IMR-90 (cell line): ENCODE measurements around the gene GRM8. TPM values are rescaled to one million over a fixed set of nuclear protein-coding genes. Genes with fewer than 3 reads are reported as not detected.

ENCODE experiments used
- ATAC-seq: fragments of 200-7000 bp; cut with Tn5 transposase; 2 replicates; pipeline ENCODE4 v1.9.1; 2020; ENCODE audit warnings: low read depth, mild to moderate bottlenecking, moderate library complexity
- BruUV-seq: library from RNA; stranded (reverse); fragments of 400-500 nt; replicated peaks from 2 replicates; lab custom pipeline; 2021; lab: Mats Ljungman, UMichigan
- CTCF ChIA-PET: fragments of 300-600 bp; formaldehyde crosslinking; extraction: SDS; loops from one replicate; lab custom pipeline; 2021; ENCODE audit warnings: antibody characterized with exemption; lab: Yijun Ruan, JAX
- POLR2A ChIA-PET: fragments of 300-600 bp; sonication (Branson Sonifier 250); formaldehyde crosslinking; loops from one replicate; lab custom pipeline; 2022; ENCODE audit warnings: antibody characterized with exemption; ENCODE audit not compliant: unreplicated experiment; lab: Charles Lee
- DNase-seq: peaks from one replicate; pipeline ENCODE4 v3.0.0; 2013
- H2AFZ ChIP-seq: replicated peaks from 2 replicates; pipeline ENCODE3; 2013; ENCODE audit warnings: low read length, mild to moderate bottlenecking; ENCODE audit not compliant: poor library complexity
- H2AK5ac ChIP-seq: 2 replicates; pipeline ENCODE4 v1.6.1; 2013; ENCODE audit warnings: low read depth, low read length, inconsistent platforms
- H2AK9ac ChIP-seq: replicated peaks from 2 replicates; pipeline ENCODE3; 2013; ENCODE audit warnings: mild to moderate bottlenecking, low read depth, low read length, moderate library complexity; ENCODE audit not compliant: poor library complexity
- H2BK120ac ChIP-seq: 2 replicates; pipeline ENCODE4 v1.6.1; 2013; ENCODE audit warnings: low read depth, low read length, inconsistent platforms
- H2BK15ac ChIP-seq: 3 replicates; pipeline ENCODE4 v1.6.1; 2013; ENCODE audit warnings: low read depth, low read length, inconsistent platforms
- H2BK20ac ChIP-seq: 2 replicates; pipeline ENCODE4 v1.6.1; 2013; ENCODE audit warnings: low read depth, mild to moderate bottlenecking, inconsistent platforms, low read length, moderate library complexity
- H2BK5ac ChIP-seq: 2 replicates; pipeline ENCODE4 v1.6.1; 2013; ENCODE audit warnings: mild to moderate bottlenecking, low read depth, low read length, inconsistent platforms; ENCODE audit not compliant: poor library complexity, severe bottlenecking
- H3K14ac ChIP-seq: replicated peaks from 2 replicates; pipeline ENCODE4 v1.6.1; 2013; ENCODE audit warnings: low read depth, low read length, inconsistent platforms
- H3K18ac ChIP-seq: 2 replicates; pipeline ENCODE4 v1.6.1; 2013; ENCODE audit warnings: low read depth, low read length, control low read depth
- H3K23ac ChIP-seq: 2 replicates; pipeline ENCODE4 v1.6.1; 2013; ENCODE audit warnings: low read depth, low read length, inconsistent platforms
- H3K27ac ChIP-seq: 2 replicates; pipeline ENCODE4 v1.5.1; 2013; ENCODE audit warnings: mild to moderate bottlenecking, control low read depth, low read length; ENCODE audit not compliant: insufficient read depth
- H3K27me3 ChIP-seq: 2 replicates; pipeline ENCODE4 v1.6.1; 2013; ENCODE audit warnings: low read length; ENCODE audit not compliant: control insufficient read depth, insufficient read depth
- H3K36me3 ChIP-seq: 2 replicates; pipeline ENCODE4 v1.6.1; 2013; ENCODE audit warnings: low read length, mixed read lengths; ENCODE audit not compliant: control insufficient read depth, insufficient read depth
- H3K4ac ChIP-seq: 2 replicates; pipeline ENCODE4 v1.6.1; 2013; ENCODE audit warnings: low read depth, low read length, inconsistent platforms
- H3K4me1 ChIP-seq: 2 replicates; pipeline ENCODE4 v1.6.1; 2013; ENCODE audit warnings: low read length, mixed read lengths; ENCODE audit not compliant: control insufficient read depth, insufficient read depth
- H3K4me2 ChIP-seq: 2 replicates; pipeline ENCODE4 v1.6.1; 2013; ENCODE audit warnings: low read depth, mild to moderate bottlenecking, control low read depth, low read length, moderate library complexity
- H3K4me3 ChIP-seq: 2 replicates; pipeline ENCODE4 v1.5.1; 2013; ENCODE audit warnings: low read depth, mild to moderate bottlenecking, control low read depth, low read length, moderate library complexity; ENCODE audit not compliant: insufficient read depth
- H3K56ac ChIP-seq: 2 replicates; pipeline ENCODE4 v1.6.1; 2013; ENCODE audit warnings: low read length, inconsistent platforms; ENCODE audit not compliant: insufficient read depth; ENCODE audit errors: extremely low read depth
- H3K79me1 ChIP-seq, 2 experiments: 2 replicates each; pipeline ENCODE4 v1.6.1; 2013; ENCODE audit warnings: low read length in 2 of 2, inconsistent platforms in 1 of 2, low read depth in 1 of 2
- H3K9ac ChIP-seq: 2 replicates; pipeline ENCODE4 v1.6.1; 2013; ENCODE audit warnings: low read depth, low read length, control low read depth
- H3K9me1 ChIP-seq: 2 replicates; pipeline ENCODE4 v1.6.1; 2013; ENCODE audit warnings: low read length, inconsistent platforms; ENCODE audit not compliant: insufficient read depth
- H3K9me3 ChIP-seq: 2 replicates; pipeline ENCODE4 v1.6.1; 2013; ENCODE audit warnings: low read length; ENCODE audit not compliant: control insufficient read depth, insufficient read depth
- H4K20me1 ChIP-seq: 2 replicates; pipeline ENCODE4 v1.6.1; 2013; ENCODE audit warnings: low read length, inconsistent platforms; ENCODE audit not compliant: insufficient read depth
- H4K5ac ChIP-seq: 2 replicates; pipeline ENCODE4 v1.6.1; 2013; ENCODE audit warnings: mild to moderate bottlenecking, low read depth, low read length, control low read depth
- H4K8ac ChIP-seq, 2 experiments: 2 replicates each; pipeline ENCODE4 v1.6.1; 2013; ENCODE audit warnings: low read depth in 2 of 2, low read length in 2 of 2, control low read depth in 1 of 2, inconsistent platforms in 1 of 2
- H4K91ac ChIP-seq: 2 replicates; pipeline ENCODE4 v1.6.1; 2013; ENCODE audit warnings: low read depth, low read length, inconsistent platforms; ENCODE audit not compliant: insufficient read depth
- CEBPB ChIP-seq: IDR thresholded peaks from 2 replicates; pipeline ENCODE4 v1.6.1; 2012; ENCODE audit warnings: low read depth, low read length, improper control_type of control experiment
- CTCF ChIP-seq: conservative IDR thresholded peaks from 2 replicates; pipeline ENCODE4 v1.5.1; 2012; ENCODE audit warnings: mild to moderate bottlenecking, low read depth, low read length, improper control_type of control experiment
- WGBS, 2 experiments: methylation state at CpG; one replicate each; pipeline versions ENCODE4 v1.1.5 to v1.1.7; 2013; ENCODE audit warnings: missing lambda C conversion rate in 2 of 2; ENCODE audit not compliant: insufficient read length in 1 of 2; ENCODE audit errors: extremely low coverage in 2 of 2; 5-methylcytosine and 5-hydroxymethylcytosine counted together
- dilution Hi-C: fragments of 300-500 bp; cut with HindIII; formaldehyde crosslinking; loops from one replicate; pipeline ENCODE4 v1.14.3; 2018; ENCODE audit warnings: low sequenced_read_pairs; ENCODE audit not compliant: unreplicated experiment
- in situ Hi-C: fragments of 300-500 bp; cut with MboI; formaldehyde crosslinking; loops from 3 replicates; pipeline ENCODE4 v1.14.3; 2019; ENCODE audit warnings: low sequenced_read_pairs, inconsistent platforms, mixed read lengths
- intact Hi-C: fragments of 100-400 bp; cut with micrococcal nuclease; formaldehyde crosslinking; loops from 2 replicates; pipeline ENCODE4 v1.10.0; 2022
- polyA plus RNA-seq, 3 experiments: library from polyadenylated mRNA; depleted of rRNA; stranded (reverse); fragments of >200 nt; gene quantifications; 2 replicates each; pipeline ENCODE4 v1.2.3, GENCODE V29; 2012; ENCODE audit warnings: low replicate concordance in 1 of 3
- total RNA-seq: library from RNA; depleted of rRNA; stranded (reverse); fragments of >200 nt; gene quantifications from 2 replicates; pipeline ENCODE4 v1.2.3, GENCODE V29; 2012

The GRM8 gene
- total and polyA plus RNA-seq, 2 of the 4 experiments (the other 2 are of a cell fraction) = not detected

DNA sequence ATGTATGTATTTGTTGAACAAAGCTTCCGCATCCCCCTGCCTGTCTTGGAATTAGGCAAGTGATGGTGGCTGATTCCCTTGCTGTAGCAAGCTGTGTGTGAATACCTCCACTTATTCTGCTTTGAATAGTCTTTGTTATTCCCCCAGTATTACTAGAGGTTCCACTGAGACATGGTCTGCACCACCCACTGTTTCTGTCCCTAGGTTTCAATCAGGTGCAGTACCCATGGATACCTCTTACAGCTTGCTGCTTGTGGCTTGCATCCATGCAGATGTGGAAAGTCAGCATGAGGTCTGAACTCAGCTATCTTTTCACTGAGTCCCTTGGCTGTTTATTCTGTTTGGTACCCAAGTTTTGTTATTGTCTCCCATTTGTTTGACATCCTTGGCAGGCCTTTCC lies 447.4 kb downstream of the GRM8 start:
- dilution Hi-C loops = no loop called here
- Histone ChIP-seq H2AK5ac (no peak overlapping the region), H3K4me1 (no peaks in the 10 kb centered on the region), H3K9me1 (no peaks in the 10 kb centered on the region), H4K8ac (no peak overlapping the region), H3K4me2 (no peak overlapping the region), H3K9me3 (no peaks in the 10 kb centered on the region), H3K56ac (no peak overlapping the region), H3K79me1 (no peaks in the 10 kb centered on the region), H2BK5ac (no peak overlapping the region), H2AK9ac (no peak overlapping the region), H4K20me1 (no peaks in the 10 kb centered on the region), H2BK120ac (no peak overlapping the region), H3K27me3 (no peaks in the 10 kb centered on the region), H2BK20ac (no peak overlapping the region), H3K14ac (no peak overlapping the region), H2AFZ (no peak overlapping the region), H3K36me3 (no peaks in the 10 kb centered on the region), H4K91ac (no peak overlapping the region), H3K23ac (no peak overlapping the region), H2BK15ac (no peak overlapping the region), H3K4ac (no peak overlapping the region), H3K18ac (no peak overlapping the region), H4K5ac (no peak overlapping the region), H3K9ac (no peak overlapping the region), H3K27ac (no peak overlapping the region), H3K4me3 (no peak overlapping the region)
- ChIA-PET CTCF (no interaction called here), POLR2A (no interaction called here)
- in situ Hi-C loops = loop anchor here (25.0 kb wide), 1 partner anchor 707 kb away; no protein-coding TSS in a partner anchor
- no TSS peak for BruUV-seq
- ATAC-seq (no peak), DNase-seq (no peak)
- no peak for TF ChIP-seq CTCF
- TF ChIP-seq CEBPB = no peak
- WGBS, 2 experiments = no CpG with 5 or more reads among the region's 1 CpG
- intact Hi-C loops = loop anchor here (10.0 kb wide), 1 partner anchor 639 kb away; no protein-coding TSS in a partner anchor
